ENCODE measurements around the gene PHC3.

GRCh38 chr3:170089862-170090600 lies 91.5 kb downstream of the PHC3 start:
- TF ChIP-seq POLR2AphosphoS5 (IDR thresholded peaks at IDR 0.05): no peak
- TF ChIP-seq, protein P1, sequence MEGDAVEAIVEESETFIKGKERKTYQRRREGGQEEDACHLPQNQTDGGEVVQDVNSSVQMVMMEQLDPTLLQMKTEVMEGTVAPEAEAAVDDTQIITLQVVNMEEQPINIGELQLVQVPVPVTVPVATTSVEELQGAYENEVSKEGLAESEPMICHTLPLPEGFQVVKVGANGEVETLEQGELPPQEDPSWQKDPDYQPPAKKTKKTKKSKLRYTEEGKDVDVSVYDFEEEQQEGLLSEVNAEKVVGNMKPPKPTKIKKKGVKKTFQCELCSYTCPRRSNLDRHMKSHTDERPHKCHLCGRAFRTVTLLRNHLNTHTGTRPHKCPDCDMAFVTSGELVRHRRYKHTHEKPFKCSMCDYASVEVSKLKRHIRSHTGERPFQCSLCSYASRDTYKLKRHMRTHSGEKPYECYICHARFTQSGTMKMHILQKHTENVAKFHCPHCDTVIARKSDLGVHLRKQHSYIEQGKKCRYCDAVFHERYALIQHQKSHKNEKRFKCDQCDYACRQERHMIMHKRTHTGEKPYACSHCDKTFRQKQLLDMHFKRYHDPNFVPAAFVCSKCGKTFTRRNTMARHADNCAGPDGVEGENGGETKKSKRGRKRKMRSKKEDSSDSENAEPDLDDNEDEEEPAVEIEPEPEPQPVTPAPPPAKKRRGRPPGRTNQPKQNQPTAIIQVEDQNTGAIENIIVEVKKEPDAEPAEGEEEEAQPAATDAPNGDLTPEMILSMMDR (IDR thresholded peaks at IDR 0.05 in 8 of 11, conservative IDR thresholded peaks at IDR 0.05 in 3 of 11): no peak

Data from spleen (tissue), 7 donors.